DOHH2 (cell line): ENCODE results near the gene EPB41L2.

ENCODE experiments used
- CTCF ChIP-seq: fragments of 200-600 bp; sonication (generic); IDR thresholded peaks from one replicate; pipeline ENCODE4 v1.5.1; 2014; ENCODE audit warnings: antibody characterized with exemption, mild to moderate bottlenecking, low read depth, low read length; ENCODE audit not compliant: poor library complexity, severe bottlenecking
- EZH2phosphoT487 ChIP-seq: fragments of 200-600 bp; sonication (generic); IDR thresholded peaks from 2 replicates; pipeline ENCODE4 v1.6.1; 2017; ENCODE audit warnings: borderline replicate concordance, mild to moderate bottlenecking, antibody characterized with exemption, low read length, moderate library complexity, mixed read lengths

- no peak for TF ChIP-seq CTCF
- no peak for TF ChIP-seq EZH2phosphoT487
Observed at GRCh38 chr6:130982941-130983456, 80.0 kb downstream of the EPB41L2 start.
